ENCODE data around the gene TADA2B.

DNA sequence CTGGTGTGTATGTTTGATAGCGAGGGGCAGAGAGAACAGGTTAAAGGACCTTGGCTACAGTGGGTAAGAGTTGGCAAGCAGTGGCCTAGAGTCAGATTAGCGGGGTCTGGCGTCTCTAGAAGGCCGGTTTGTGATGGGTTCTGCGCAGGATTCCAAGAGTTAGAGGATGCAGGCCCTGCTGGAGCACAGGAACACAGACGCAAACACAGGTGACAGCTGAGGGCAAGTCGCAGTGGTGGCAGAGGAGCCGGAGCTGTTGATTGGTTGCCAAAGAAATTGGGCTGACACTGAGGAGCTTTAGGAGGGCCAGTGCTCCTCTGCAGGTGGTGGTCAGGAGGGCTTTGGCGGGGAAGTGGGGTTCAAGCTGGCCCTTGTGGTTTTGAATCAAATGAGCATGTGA, 3.8 kb downstream of the TADA2B start:
- TF ChIP-seq EZH2 (IDR thresholded peaks at IDR 0.05; ENCODE audit: insufficient read depth, poor library complexity, severe bottlenecking) (no peak), EZH2phosphoT487 (IDR thresholded peaks at IDR 0.05; ENCODE audit: insufficient read depth, low read depth) (no peak)
